NB4 (cell line): ENCODE measurements around the gene IFNG-AS1.

Experiments
- CTCF ChIP-seq: IDR thresholded peaks from one replicate; pipeline ENCODE4 v1.5.1; 2012; ENCODE audit warnings: low read depth, low read length
- MAX ChIP-seq: IDR thresholded peaks from 2 replicates; pipeline ENCODE4 v1.6.1; 2011; ENCODE audit warnings: low read depth, low read length
- POLR2A ChIP-seq: IDR thresholded peaks from 2 replicates; pipeline ENCODE4 v1.6.1; 2011; ENCODE audit warnings: mild to moderate bottlenecking; ENCODE audit not compliant: insufficient read length; ENCODE audit errors: extremely low read depth

GRCh38 chr12:67943141-67943892, 45.9 kb upstream of the IFNG-AS1 start:
- peak; percentile 69 for TF ChIP-seq CTCF
- TF ChIP-seq POLR2A: no peak
- 0 out of 2 replicates have a peak, but pooled peaks have one; percentile 22 for TF ChIP-seq MAX
